Upper lobe of left lung (tissue), 6 donors: ENCODE measurements around the gene TM4SF1. TPM values are rescaled to one million over a fixed set of nuclear protein-coding genes. Genes with fewer than 3 reads are reported as not detected.
"Not testable (repeated sequence)": the region's sequence is repeated elsewhere in the genome, so short reads cannot be mapped to it uniquely, and the experiment has no call there.

Experiments used
- ATAC-seq, 2 donors: fragments of 200-7000 bp; cut with Tn5 transposase; one replicate each; pipeline ENCODE4 v1.9.1; 2022; ENCODE audit warnings: mild to moderate bottlenecking in 2 of 2, moderate library complexity in 2 of 2; ENCODE audit not compliant: low FRiP score in 2 of 2
- DNase-seq, 2 donors: peaks; one replicate each; pipeline ENCODE4 v3.0.0-alpha.2; 2019 to 2020
- H3K27ac ChIP-seq, 4 donors: fragments of 200-600 bp; sonication (generic); one replicate each; pipeline ENCODE4 v1.5.1; 2016 to 2019
- H3K27me3 ChIP-seq, 4 donors: fragments of 200-600 bp; sonication (generic); one replicate each; pipeline ENCODE4 v1.5.1; 2017 to 2019
- H3K36me3 ChIP-seq, 4 donors: fragments of 200-600 bp; sonication (generic); one replicate each; pipeline ENCODE4 v1.5.1; 2016 to 2019
- H3K4me1 ChIP-seq, 4 donors: fragments of 200-600 bp; sonication (generic); one replicate each; pipeline ENCODE4 v1.5.1; 2018 to 2019
- H3K4me3 ChIP-seq, 4 donors: fragments of 200-600 bp; sonication (generic); one replicate each; pipeline ENCODE4 v1.5.1; 2017 to 2019; ENCODE audit warnings: mild to moderate bottlenecking in 2 of 4, moderate library complexity in 1 of 4
- H3K9me3 ChIP-seq, 4 donors: fragments of 200-600 bp; sonication (generic); one replicate each; pipeline ENCODE4 v1.5.1; 2018 to 2019
- CTCF ChIP-seq, 6 experiments: fragments of 450-650 bp in 4 of 6; fragments of 200-600 bp in 2 of 6; sonication (generic) in 2 of 6; IDR thresholded peaks; one replicate each; pipeline ENCODE4 v1.5.1; 2016 to 2019; ENCODE audit warnings: antibody characterized with exemption in 6 of 6
- EP300 ChIP-seq, 4 donors: sonication (generic); formaldehyde crosslinking; IDR thresholded peaks; one replicate each; pipeline ENCODE4 v1.5.1; 2017; ENCODE audit warnings: antibody characterized with exemption in 4 of 4, control low read depth in 2 of 4
- POLR2A ChIP-seq, 4 donors: fragments of 450-650 bp; IDR thresholded peaks; one replicate each; pipeline ENCODE4 v1.5.1; 2016 to 2017; ENCODE audit warnings: antibody characterized with exemption in 4 of 4, mild to moderate bottlenecking in 2 of 4
- POLR2AphosphoS5 ChIP-seq, 2 donors: sonication (generic); formaldehyde crosslinking; IDR thresholded peaks; one replicate each; pipeline ENCODE4 v1.5.1; 2017; ENCODE audit warnings: antibody characterized with exemption in 2 of 2
- WGBS, 2 donors: methylation state at CpG; one replicate each; pipeline ENCODE4 v1.1.5; 2017 to 2018; 5-methylcytosine and 5-hydroxymethylcytosine counted together
- total RNA-seq, 6 donors: library from RNA; depleted of rRNA in 4 of 6; stranded (reverse); fragments of >200 nt in 4 of 6; gene quantifications; one replicate each; pipeline versions ENCODE4 v1.1.0 to v1.2.1, GENCODE V29; 2016 to 2021
- donor health status: DM: no; HTN: no; CAD: no; lungs with moderate emphysema.
- donor health status: DM: no; HTN: yes; CAD: no; lungs with severe emphysema.

Gene TM4SF1
- total RNA-seq, 6 donors from 2014 or later: 40.9 to 337 (median 197) TPM

- Histone ChIP-seq H3K27ac (peak overlapping the region in 3 of 4 donors; percentile 2 to 19 (median 12)), H3K9me3 (no peaks in the 10 kb centered on the region), H3K4me3 (no peak overlapping the region), H3K4me1 (peaks cover 0 to 14% (median 0%) of the 10 kb centered on the region in 4 donors), H3K36me3 (no peaks in the 10 kb centered on the region), H3K27me3 (no peaks in the 10 kb centered on the region)
- TF ChIP-seq POLR2A (IDR thresholded peaks at IDR 0.05) (no peak), EP300 (IDR thresholded peaks at IDR 0.05) (no peak), CTCF (IDR thresholded peaks at IDR 0.05) (peak; percentile 65 to 80 (median 74)), POLR2AphosphoS5 (IDR thresholded peaks at IDR 0.05) (no peak)
- ATAC-seq: peak; percentile 85 to 93
- 42 to 51% methylated on average over 6 to 7 of the region's 7 CpGs for WGBS, 2 donors
- DNase-seq: peak; percentile 67 to 77
These were observed 24.9 kb downstream of the TM4SF1 start for GRCh38 chr3:149352556-149352955.

- H3K27me3 ChIP-seq: no peaks in the 10 kb centered on the region
- no peak overlapping the region for H3K27ac ChIP-seq
- no peak overlapping the region for H3K4me3 ChIP-seq
- no peak for ATAC-seq
- peaks cover 19 to 38% (median 26%) of the 10 kb centered on the region in 4 donors for H3K4me1 ChIP-seq
- no peak for DNase-seq
- no peaks in the 10 kb centered on the region for H3K9me3 ChIP-seq
- TF ChIP-seq CTCF (IDR thresholded peaks at IDR 0.05): no peak
- TF ChIP-seq POLR2AphosphoS5 (IDR thresholded peaks at IDR 0.05): no peak
- no peak for TF ChIP-seq EP300 (IDR thresholded peaks at IDR 0.05)
- no peak for TF ChIP-seq POLR2A (IDR thresholded peaks at IDR 0.05)
- WGBS, 2 donors: 83 to 87% methylated on average over 4 of the region's 4 CpGs
- no peaks in the 10 kb centered on the region for H3K36me3 ChIP-seq
These were observed 33.5 kb downstream of the TM4SF1 start for GRCh38 chr3:149343951-149344350.

GRCh38 chr3:149342413-149343380 is 34.8 kb downstream of the TM4SF1 start:
- no peaks in the 10 kb centered on the region for H3K36me3 ChIP-seq
- no peak overlapping the region for H3K4me3 ChIP-seq
- DNase-seq (no peak), ATAC-seq (no peak)
- TF ChIP-seq POLR2AphosphoS5 (IDR thresholded peaks at IDR 0.05): no peak
- no peak for TF ChIP-seq EP300 (IDR thresholded peaks at IDR 0.05)
- TF ChIP-seq CTCF (IDR thresholded peaks at IDR 0.05): no peak
- TF ChIP-seq POLR2A (IDR thresholded peaks at IDR 0.05): no peak
- H3K27me3 ChIP-seq: no peaks in the 10 kb centered on the region
- no peaks in the 10 kb centered on the region for H3K9me3 ChIP-seq
- H3K27ac ChIP-seq: peak overlapping the region in 1 of 4 donors; percentile 26
- 64 to 76% methylated on average over 4 of the region's 4 CpGs for WGBS, 2 donors
- peaks cover 19 to 38% (median 26%) of the 10 kb centered on the region in 4 donors for H3K4me1 ChIP-seq

GRCh38 chr3:149340310-149340933 is 37.0 kb downstream of the TM4SF1 start:
- ATAC-seq: peak; percentile 47 to 50
- WGBS, 2 donors: 3 to 10% methylated on average over 1 of the region's 1 CpG
- peaks cover 19 to 38% (median 26%) of the 10 kb centered on the region in 4 donors for H3K4me1 ChIP-seq
- no peak for TF ChIP-seq EP300 (IDR thresholded peaks at IDR 0.05)
- H3K27ac ChIP-seq: peak overlapping the region; percentile 77 to 84 (median 80)
- H3K9me3 ChIP-seq: no peaks in the 10 kb centered on the region
- no peaks in the 10 kb centered on the region for H3K27me3 ChIP-seq
- H3K4me3 ChIP-seq: no peak overlapping the region
- no peaks in the 10 kb centered on the region for H3K36me3 ChIP-seq
- no peak for DNase-seq

GRCh38 chr3:149339931-149340309 is 37.5 kb downstream of the TM4SF1 start:
- Histone ChIP-seq H3K27ac (peak overlapping the region; percentile 77 to 84 (median 80)), H3K4me1 (peaks cover 19 to 38% (median 26%) of the 10 kb centered on the region in 4 donors), H3K36me3 (no peaks in the 10 kb centered on the region), H3K27me3 (no peaks in the 10 kb centered on the region), H3K9me3 (no peaks in the 10 kb centered on the region), H3K4me3 (no peak overlapping the region)
- WGBS, 2 donors: 6 to 8% methylated on average over 5 of the region's 5 CpGs
- peak in 1 of 2 donors; percentile 85 for DNase-seq
- ATAC-seq: peak; percentile 94 to 96
- TF ChIP-seq EP300 (IDR thresholded peaks at IDR 0.05) (peak in 3 of 4 donors; percentile 6 to 96 (median 96)), POLR2A (IDR thresholded peaks at IDR 0.05) (no peak), POLR2AphosphoS5 (IDR thresholded peaks at IDR 0.05) (peak; percentile 89 to 94), CTCF (IDR thresholded peaks at IDR 0.05) (no peak)

GRCh38 chr3:149337486-149337885 is 40.0 kb downstream of the TM4SF1 start:
- H3K4me1 ChIP-seq: peaks cover 14 to 37% (median 23%) of the 10 kb centered on the region in 4 donors
- H3K4me3 ChIP-seq, H3K36me3 ChIP-seq, DNase-seq, H3K27ac ChIP-seq, H3K27me3 ChIP-seq, ATAC-seq, H3K9me3 ChIP-seq: not testable (repeated sequence)
- WGBS, 2 donors: 85 to 92% methylated on average over 1 of the region's 1 CpG
